GM23338 (cell line): ENCODE results near the gene MSANTD7.

Experiments
- CTCF ChIP-seq, 2 experiments: fragments of 200-600 bp in 1 of 2; sonication (generic) in 1 of 2; conservative IDR thresholded peaks; 2 replicates each; pipeline versions ENCODE4 v1.5.1 to v1.6.1; 2016 to 2017; ENCODE audit warnings: antibody characterized with exemption in 2 of 2, low read depth in 2 of 2, mild to moderate bottlenecking in 2 of 2, moderate library complexity in 1 of 2
- EZH2 ChIP-seq: fragments of 200-600 bp; sonication (generic); IDR thresholded peaks from one replicate; pipeline ENCODE4 v1.8.0; 2017; ENCODE audit warnings: antibody characterized with exemption, mild to moderate bottlenecking, low read depth; ENCODE audit not compliant: unreplicated experiment
- EZH2phosphoT487 ChIP-seq: fragments of 200-600 bp; sonication (generic); IDR thresholded peaks from one replicate; pipeline ENCODE4 v1.8.1; 2018; ENCODE audit warnings: antibody characterized with exemption; ENCODE audit not compliant: unreplicated experiment
- NANOG ChIP-seq: IDR thresholded peaks from 2 replicates; pipeline ENCODE4 v1.6.1; 2016; ENCODE audit warnings: antibody characterized with exemption, borderline replicate concordance
- POLR2AphosphoS5 ChIP-seq: IDR thresholded peaks from 2 replicates; pipeline ENCODE4 v1.6.1; 2016; ENCODE audit warnings: antibody characterized with exemption, low read depth
- STAT1 ChIP-seq: IDR thresholded peaks from one replicate; pipeline ENCODE4 v1.6.1; 2016; ENCODE audit warnings: antibody characterized with exemption; ENCODE audit not compliant: unreplicated experiment
- TF ChIP-seq, protein P1 (sequence below): IDR thresholded peaks from one replicate; pipeline ENCODE4 v1.6.1; 2018; ENCODE audit warnings: antibody characterized with exemption; ENCODE audit not compliant: unreplicated experiment

DNA sequence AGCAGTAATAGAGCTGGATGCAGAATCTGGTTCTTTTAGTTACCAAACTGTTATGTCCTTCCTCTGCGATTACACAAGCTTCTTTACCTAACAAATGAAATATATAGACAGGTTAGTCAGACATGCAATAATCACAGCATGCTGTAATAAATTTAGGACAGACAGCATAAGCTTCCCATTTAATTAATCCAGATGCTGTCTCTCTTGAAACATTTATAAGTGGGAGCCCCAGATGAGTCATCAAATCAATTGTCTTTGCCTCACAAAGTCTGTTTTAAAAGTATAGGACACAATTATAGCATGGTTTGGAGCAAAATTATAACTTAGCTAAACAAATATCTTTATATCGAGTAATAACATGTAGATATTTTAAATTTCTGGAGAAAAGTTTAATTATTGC lies 1.9 kb upstream of the MSANTD7 start:
- TF ChIP-seq CTCF (conservative IDR thresholded peaks at IDR 0.05; ENCODE audit: low read depth in 2 of 2): no peak
- TF ChIP-seq, protein P1, sequence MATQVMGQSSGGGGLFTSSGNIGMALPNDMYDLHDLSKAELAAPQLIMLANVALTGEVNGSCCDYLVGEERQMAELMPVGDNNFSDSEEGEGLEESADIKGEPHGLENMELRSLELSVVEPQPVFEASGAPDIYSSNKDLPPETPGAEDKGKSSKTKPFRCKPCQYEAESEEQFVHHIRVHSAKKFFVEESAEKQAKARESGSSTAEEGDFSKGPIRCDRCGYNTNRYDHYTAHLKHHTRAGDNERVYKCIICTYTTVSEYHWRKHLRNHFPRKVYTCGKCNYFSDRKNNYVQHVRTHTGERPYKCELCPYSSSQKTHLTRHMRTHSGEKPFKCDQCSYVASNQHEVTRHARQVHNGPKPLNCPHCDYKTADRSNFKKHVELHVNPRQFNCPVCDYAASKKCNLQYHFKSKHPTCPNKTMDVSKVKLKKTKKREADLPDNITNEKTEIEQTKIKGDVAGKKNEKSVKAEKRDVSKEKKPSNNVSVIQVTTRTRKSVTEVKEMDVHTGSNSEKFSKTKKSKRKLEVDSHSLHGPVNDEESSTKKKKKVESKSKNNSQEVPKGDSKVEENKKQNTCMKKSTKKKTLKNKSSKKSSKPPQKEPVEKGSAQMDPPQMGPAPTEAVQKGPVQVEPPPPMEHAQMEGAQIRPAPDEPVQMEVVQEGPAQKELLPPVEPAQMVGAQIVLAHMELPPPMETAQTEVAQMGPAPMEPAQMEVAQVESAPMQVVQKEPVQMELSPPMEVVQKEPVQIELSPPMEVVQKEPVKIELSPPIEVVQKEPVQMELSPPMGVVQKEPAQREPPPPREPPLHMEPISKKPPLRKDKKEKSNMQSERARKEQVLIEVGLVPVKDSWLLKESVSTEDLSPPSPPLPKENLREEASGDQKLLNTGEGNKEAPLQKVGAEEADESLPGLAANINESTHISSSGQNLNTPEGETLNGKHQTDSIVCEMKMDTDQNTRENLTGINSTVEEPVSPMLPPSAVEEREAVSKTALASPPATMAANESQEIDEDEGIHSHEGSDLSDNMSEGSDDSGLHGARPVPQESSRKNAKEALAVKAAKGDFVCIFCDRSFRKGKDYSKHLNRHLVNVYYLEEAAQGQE: no peak
- TF ChIP-seq EZH2: no peak
- no peak for TF ChIP-seq POLR2AphosphoS5
- no peak for TF ChIP-seq STAT1
- TF ChIP-seq EZH2phosphoT487: no peak
- no peak for TF ChIP-seq NANOG
